OCI-LY3 (cell line): Measurements from ENCODE around the gene ITPKB.

ENCODE experiments used
- H2AFZ ChIP-seq: fragments of 200-600, 300-600 bp; shearing (Covaris generic); 2 replicates; pipeline ENCODE4 v1.6.0; 2014; ENCODE audit warnings: antibody characterized with exemption, low read depth, low read length
- H3K27ac ChIP-seq: fragments of 200-600, 300-600 bp; sonication (generic); 2 replicates; pipeline ENCODE4 v1.5.1; 2014; ENCODE audit warnings: mild to moderate bottlenecking, low read length, moderate library complexity, mixed read lengths
- H3K27me3 ChIP-seq: fragments of 200-600, 300-600 bp; sonication (generic); 2 replicates; pipeline ENCODE4 v1.6.1; 2014; ENCODE audit warnings: low read depth, low read length, mixed read lengths
- H3K36me3 ChIP-seq: fragments of 200-600, 300-600 bp; sonication (generic); replicated peaks from 2 replicates; pipeline ENCODE3; 2014; ENCODE audit warnings: low read depth, low read length, mixed read lengths
- H3K4me1 ChIP-seq: fragments of 300-600, 200-600 bp; sonication (generic); 2 replicates; pipeline ENCODE4 v1.6.1; 2014; ENCODE audit warnings: low read length, mixed read lengths
- H3K4me2 ChIP-seq: fragments of 200-600, 300-600 bp; sonication (generic); 2 replicates; pipeline ENCODE4 v1.6.1; 2014; ENCODE audit warnings: low read length, mixed read lengths
- H3K4me3 ChIP-seq: fragments of 300-600, 200-600 bp; sonication (generic); 2 replicates; pipeline ENCODE4 v1.5.1; 2014; ENCODE audit warnings: antibody characterized with exemption, mild to moderate bottlenecking, low read length, moderate library complexity
- H3K79me2 ChIP-seq: fragments of 300-600, 200-600 bp; shearing (Covaris generic); 2 replicates; pipeline ENCODE4 v1.6.1; 2014; ENCODE audit warnings: mild to moderate bottlenecking, low read length, mixed read lengths
- H3K9ac ChIP-seq: fragments of 300-600, 200-600 bp; shearing (Covaris generic); 2 replicates; pipeline ENCODE4 v1.6.0; 2014; ENCODE audit warnings: mild to moderate bottlenecking, low read length, moderate library complexity
- H3K9me3 ChIP-seq: fragments of 200-600, 300-600 bp; shearing (Covaris generic); 2 replicates; pipeline ENCODE4 v1.6.1; 2014; ENCODE audit warnings: low read length, mixed read lengths; ENCODE audit not compliant: insufficient read depth
- H4K20me1 ChIP-seq: fragments of 200-600, 300-600 bp; sonication (generic); 2 replicates; pipeline ENCODE4 v1.6.1; 2016; ENCODE audit warnings: low read length, mixed read lengths; ENCODE audit not compliant: insufficient read depth
- EZH2phosphoT487 ChIP-seq: fragments of 200-600 bp; shearing (Covaris generic); IDR thresholded peaks from 2 replicates; pipeline ENCODE4 v1.6.1; 2018; ENCODE audit warnings: antibody characterized with exemption, mixed run types, low read depth
- TF ChIP-seq, protein P1 (sequence below): fragments of 200-600, 300-600 bp; sonication (generic); IDR thresholded peaks from 2 replicates; pipeline ENCODE4 v1.5.1; 2014; ENCODE audit warnings: antibody characterized with exemption, low read length, low read depth

ITPKB gene

GRCh38 chr1:226661271-226661670 lies 77.8 kb downstream of the ITPKB start:
- no peak overlapping the region for H3K27ac ChIP-seq

DNA sequence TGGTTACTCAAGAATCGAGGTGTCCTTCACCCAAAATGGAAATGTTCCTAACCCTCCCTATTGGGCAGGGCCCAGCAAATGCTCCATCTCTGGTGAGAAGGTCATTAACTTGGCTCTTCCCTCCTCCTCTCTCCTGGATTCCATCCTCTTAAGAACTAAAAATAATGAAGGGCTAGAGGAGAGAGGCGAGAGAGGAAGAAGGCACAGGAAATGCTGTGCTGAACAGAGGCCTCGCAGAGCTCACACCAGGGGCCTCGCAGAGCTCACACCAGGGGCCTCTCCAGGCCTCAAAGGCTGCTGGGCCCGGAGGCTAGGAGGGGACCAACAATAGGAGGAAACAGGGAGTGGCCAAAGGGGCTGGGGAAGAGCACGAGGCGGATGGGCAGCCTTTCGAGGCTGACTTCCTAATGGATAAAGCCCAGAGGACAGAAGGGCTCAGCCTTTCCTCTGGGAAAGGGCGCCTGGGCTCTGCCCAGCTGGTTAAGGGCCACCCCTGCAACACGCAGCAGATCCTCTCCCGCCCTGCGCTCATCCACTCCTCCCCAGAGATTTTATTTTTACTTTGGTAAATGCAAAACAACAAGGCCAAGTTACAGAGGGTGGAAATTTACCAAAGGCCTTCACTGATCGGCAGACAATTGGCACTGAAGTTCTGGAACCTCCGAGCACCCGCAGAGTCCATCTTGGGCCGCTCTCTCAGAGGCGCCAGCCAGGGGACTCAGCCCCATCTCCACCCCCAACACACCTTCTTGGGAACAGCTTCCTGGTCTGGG lies 78.5 kb downstream of the ITPKB start:
- H3K27ac ChIP-seq: no peak overlapping the region
- no peaks in the 10 kb centered on the region for H3K9me3 ChIP-seq
- TF ChIP-seq, protein P1, sequence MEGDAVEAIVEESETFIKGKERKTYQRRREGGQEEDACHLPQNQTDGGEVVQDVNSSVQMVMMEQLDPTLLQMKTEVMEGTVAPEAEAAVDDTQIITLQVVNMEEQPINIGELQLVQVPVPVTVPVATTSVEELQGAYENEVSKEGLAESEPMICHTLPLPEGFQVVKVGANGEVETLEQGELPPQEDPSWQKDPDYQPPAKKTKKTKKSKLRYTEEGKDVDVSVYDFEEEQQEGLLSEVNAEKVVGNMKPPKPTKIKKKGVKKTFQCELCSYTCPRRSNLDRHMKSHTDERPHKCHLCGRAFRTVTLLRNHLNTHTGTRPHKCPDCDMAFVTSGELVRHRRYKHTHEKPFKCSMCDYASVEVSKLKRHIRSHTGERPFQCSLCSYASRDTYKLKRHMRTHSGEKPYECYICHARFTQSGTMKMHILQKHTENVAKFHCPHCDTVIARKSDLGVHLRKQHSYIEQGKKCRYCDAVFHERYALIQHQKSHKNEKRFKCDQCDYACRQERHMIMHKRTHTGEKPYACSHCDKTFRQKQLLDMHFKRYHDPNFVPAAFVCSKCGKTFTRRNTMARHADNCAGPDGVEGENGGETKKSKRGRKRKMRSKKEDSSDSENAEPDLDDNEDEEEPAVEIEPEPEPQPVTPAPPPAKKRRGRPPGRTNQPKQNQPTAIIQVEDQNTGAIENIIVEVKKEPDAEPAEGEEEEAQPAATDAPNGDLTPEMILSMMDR: no peak
- no peak overlapping the region for H3K9ac ChIP-seq
- H2AFZ ChIP-seq: no peak overlapping the region
- H3K4me1 ChIP-seq: peaks cover 37% of the 10 kb centered on the region
- no peak overlapping the region for H3K4me2 ChIP-seq
- no peaks in the 10 kb centered on the region for H3K79me2 ChIP-seq
- H4K20me1 ChIP-seq: peaks cover 27% of the 10 kb centered on the region
- peaks cover 32% of the 10 kb centered on the region for H3K27me3 ChIP-seq
- no peak overlapping the region for H3K4me3 ChIP-seq
- no peaks in the 10 kb centered on the region for H3K36me3 ChIP-seq

More at GRCh38 chr1:226661271-226661670, 77.8 kb downstream of the ITPKB start:
- no peaks in the 10 kb centered on the region for H3K79me2 ChIP-seq
- no peak overlapping the region for H3K4me2 ChIP-seq
- no peak overlapping the region for H2AFZ ChIP-seq
- TF ChIP-seq, protein P1: no peak
- no peak for TF ChIP-seq EZH2phosphoT487
- no peak overlapping the region for H3K4me3 ChIP-seq
- H3K9ac ChIP-seq: no peak overlapping the region
- H3K4me1 ChIP-seq: peaks cover 37% of the 10 kb centered on the region
- no peaks in the 10 kb centered on the region for H3K9me3 ChIP-seq
- peaks cover 32% of the 10 kb centered on the region for H3K27me3 ChIP-seq
- no peaks in the 10 kb centered on the region for H3K36me3 ChIP-seq
- H4K20me1 ChIP-seq: peaks cover 27% of the 10 kb centered on the region

DNA sequence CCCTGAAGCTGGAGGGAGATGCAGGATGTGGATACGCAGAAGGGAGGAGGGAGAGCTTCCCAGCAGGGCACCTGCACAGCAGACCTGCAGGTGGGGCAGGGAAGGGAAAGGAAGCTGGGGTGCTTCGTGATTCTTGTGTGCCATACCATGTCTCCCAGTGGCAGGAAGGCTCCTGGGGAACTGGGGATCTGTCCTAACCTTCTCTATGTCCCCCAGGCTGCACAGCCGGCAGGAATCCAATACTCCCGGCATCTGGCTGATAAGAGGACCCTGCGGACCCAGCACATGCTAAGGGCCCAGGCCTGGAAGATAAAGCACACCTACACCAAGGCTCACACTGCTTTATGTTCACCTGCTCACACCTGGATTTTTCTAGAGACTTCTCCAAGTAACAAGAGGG lies 79.4 kb downstream of the ITPKB start:
- H3K79me2 ChIP-seq: no peaks in the 10 kb centered on the region
- peaks cover 31% of the 10 kb centered on the region for H3K27me3 ChIP-seq
- H2AFZ ChIP-seq: no peak overlapping the region
- TF ChIP-seq, protein P1: no peak
- TF ChIP-seq EZH2phosphoT487: no peak
- no peak overlapping the region for H3K27ac ChIP-seq
- H3K36me3 ChIP-seq: no peaks in the 10 kb centered on the region
- H4K20me1 ChIP-seq: peaks cover 22% of the 10 kb centered on the region
- H3K4me2 ChIP-seq: no peak overlapping the region
- H3K9me3 ChIP-seq: no peaks in the 10 kb centered on the region
- H3K4me3 ChIP-seq: no peak overlapping the region
- H3K4me1 ChIP-seq: peaks cover 47% of the 10 kb centered on the region
- H3K9ac ChIP-seq: no peak overlapping the region

DNA sequence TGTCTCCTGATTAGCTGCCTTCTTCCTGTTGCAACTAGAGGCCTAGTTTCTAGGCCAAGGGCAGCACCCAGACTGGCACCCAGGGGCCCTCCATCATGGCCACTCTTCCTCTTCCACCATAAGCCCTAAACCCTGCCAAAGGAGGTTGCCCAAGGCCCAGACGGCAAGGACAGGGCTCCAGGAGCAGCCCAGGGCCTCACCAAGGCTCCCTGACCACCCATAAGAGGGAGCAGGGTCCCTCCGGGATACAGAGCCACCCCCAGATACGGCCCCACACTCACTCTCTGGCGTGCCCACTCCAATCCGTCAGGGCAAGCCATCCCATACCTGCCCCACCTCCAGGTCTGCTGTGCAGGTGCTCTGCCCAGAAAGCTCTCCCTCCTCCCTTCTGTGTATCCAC lies 79.9 kb downstream of the ITPKB start:
- H3K79me2 ChIP-seq: no peaks in the 10 kb centered on the region
- no peak overlapping the region for H2AFZ ChIP-seq
- no peak overlapping the region for H3K4me2 ChIP-seq
- H3K9me3 ChIP-seq: no peaks in the 10 kb centered on the region
- no peaks in the 10 kb centered on the region for H3K36me3 ChIP-seq
- peaks cover 50% of the 10 kb centered on the region for H3K4me1 ChIP-seq
- TF ChIP-seq EZH2phosphoT487: no peak
- H3K9ac ChIP-seq: no peak overlapping the region
- H3K4me3 ChIP-seq: no peak overlapping the region
- H3K27ac ChIP-seq: no peak overlapping the region
- peaks cover 21% of the 10 kb centered on the region for H4K20me1 ChIP-seq
- H3K27me3 ChIP-seq: peaks cover 29% of the 10 kb centered on the region
